Fibroblast of villous mesenchyme (primary cell): ENCODE measurements around the gene SLC1A7. TPM values are rescaled to one million over a fixed set of nuclear protein-coding genes. Genes with fewer than 3 reads are reported as not detected.

Source experiments
- DNase-seq: peaks from one replicate; pipeline ENCODE4 v3.0.0-alpha.2; 2010; ENCODE audit warnings: low read depth
- H3K4me3 ChIP-seq: 2 replicates; pipeline ENCODE4 v1.5.1; 2011; ENCODE audit warnings: low read depth, mild to moderate bottlenecking, low read length
- total RNA-seq: library from RNA; depleted of rRNA; stranded (reverse); fragments of >200 nt; gene quantifications from 2 replicates; pipeline ENCODE4 v1.2.3, GENCODE V29; 2012
- TF ChIP-seq, protein P1 (sequence below): IDR thresholded peaks from 2 replicates; pipeline ENCODE4 v1.5.1; 2012; ENCODE audit warnings: low read depth, mild to moderate bottlenecking, low read length; ENCODE audit not compliant: insufficient read depth

SLC1A7 gene
- total RNA-seq, 1 donor: under 0.01 TPM

DNA sequence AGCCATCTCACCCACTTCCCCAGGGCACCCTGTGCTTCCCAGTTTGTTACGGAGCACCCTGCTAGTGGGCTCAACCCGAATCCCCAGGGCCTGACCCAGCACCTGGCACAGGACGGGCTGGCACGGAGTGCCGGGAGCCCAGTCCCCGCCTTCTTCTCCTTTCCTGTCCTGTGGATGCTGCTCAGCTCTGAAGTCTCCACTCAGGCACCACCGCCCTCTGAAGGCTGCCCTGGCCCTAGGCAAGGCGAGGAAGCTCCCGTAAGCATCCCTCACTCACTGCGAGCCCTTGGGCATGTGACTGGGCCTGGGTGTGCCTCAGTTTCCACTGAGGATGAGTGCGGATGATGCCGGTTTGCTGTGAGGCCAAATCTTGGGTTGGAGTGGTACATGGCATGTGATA, 21.8 kb downstream of the SLC1A7 start:
- H3K4me3 ChIP-seq: no peak overlapping the region
- no peak for DNase-seq
- TF ChIP-seq, protein P1, sequence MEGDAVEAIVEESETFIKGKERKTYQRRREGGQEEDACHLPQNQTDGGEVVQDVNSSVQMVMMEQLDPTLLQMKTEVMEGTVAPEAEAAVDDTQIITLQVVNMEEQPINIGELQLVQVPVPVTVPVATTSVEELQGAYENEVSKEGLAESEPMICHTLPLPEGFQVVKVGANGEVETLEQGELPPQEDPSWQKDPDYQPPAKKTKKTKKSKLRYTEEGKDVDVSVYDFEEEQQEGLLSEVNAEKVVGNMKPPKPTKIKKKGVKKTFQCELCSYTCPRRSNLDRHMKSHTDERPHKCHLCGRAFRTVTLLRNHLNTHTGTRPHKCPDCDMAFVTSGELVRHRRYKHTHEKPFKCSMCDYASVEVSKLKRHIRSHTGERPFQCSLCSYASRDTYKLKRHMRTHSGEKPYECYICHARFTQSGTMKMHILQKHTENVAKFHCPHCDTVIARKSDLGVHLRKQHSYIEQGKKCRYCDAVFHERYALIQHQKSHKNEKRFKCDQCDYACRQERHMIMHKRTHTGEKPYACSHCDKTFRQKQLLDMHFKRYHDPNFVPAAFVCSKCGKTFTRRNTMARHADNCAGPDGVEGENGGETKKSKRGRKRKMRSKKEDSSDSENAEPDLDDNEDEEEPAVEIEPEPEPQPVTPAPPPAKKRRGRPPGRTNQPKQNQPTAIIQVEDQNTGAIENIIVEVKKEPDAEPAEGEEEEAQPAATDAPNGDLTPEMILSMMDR: no peak

DNA sequence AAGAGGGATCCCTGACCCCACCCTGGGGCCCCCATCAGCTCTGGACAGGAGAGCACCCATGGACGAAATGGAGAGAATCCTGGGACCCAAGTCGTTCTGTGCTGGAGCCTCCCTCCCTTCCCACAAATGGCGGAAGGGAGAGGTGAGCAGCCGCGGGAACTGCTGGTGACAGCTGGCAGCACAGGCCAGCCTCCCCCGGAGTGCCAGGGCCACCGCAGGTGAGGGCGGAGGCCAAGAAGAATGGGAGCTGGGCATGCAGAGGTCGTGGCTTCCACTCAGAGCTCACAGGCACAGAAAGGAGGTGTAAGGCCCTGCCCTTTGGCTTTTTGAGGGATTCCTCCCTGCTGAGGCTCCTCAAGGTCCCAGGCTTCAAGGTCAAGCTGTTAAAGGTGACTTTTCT, 24.6 kb downstream of the SLC1A7 start:
- TF ChIP-seq, protein P1: no peak
- no peak for DNase-seq
- H3K4me3 ChIP-seq: no peak overlapping the region

DNA sequence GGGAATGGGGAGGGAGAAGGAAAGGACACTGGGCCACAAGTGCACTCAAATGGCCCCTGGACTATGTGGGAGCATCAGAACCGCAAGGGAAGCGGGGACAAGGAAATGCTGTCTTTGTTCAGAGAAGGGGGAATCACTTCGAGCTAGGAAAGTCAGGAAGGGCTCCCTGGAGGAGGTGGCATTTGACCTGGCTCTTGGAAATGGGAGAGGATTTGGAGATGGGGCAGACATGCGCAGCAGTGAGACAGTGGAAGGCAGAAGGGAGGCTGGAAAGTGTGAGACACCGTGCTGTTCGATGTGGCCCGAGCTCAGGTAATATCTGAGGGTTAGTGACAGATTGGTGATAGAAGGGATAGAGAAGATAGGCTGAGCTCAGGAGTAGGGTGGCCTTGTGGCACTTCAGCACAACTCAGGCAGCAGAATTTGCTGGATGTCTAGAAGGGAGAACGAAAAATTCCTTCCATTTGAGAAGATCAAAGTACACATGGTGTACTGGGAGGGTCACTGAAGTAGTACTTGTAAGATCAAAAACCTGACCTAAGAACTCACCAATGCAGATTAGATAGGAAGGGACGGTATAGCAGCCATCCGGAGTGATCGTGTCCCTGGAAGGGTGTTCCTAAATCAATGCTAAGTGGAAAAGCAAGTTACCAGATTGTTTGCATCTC, 25.4 kb downstream of the SLC1A7 start:
- TF ChIP-seq, protein P1: no peak
- no peak overlapping the region for H3K4me3 ChIP-seq
- DNase-seq: no peak

DNA sequence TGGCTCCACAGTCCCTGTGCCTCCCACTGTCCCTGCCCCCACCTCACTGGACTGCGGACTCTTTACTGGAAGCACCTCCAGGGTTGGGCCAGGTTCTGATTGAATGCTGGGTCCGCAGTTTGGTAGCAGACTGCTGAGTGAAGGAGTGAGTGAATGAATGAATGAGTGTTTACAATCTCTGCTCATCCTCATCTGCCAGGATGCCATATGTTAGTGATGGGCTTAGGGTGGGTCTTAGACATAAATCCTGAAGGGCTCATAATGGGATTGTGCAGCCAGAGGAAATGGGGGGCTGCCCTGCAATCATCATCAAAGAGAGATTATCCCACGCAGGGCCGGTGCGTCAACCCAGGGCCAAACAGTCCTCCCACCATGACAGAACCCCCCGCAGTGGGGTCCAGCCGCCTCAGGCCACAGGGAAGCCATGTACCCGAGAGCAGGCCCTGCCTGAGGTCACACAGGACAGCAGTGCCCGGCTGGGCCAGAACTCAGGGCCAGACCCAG, 26.1 kb downstream of the SLC1A7 start:
- H3K4me3 ChIP-seq: no peak overlapping the region
- DNase-seq: no peak
- TF ChIP-seq, protein P1: no peak

DNA sequence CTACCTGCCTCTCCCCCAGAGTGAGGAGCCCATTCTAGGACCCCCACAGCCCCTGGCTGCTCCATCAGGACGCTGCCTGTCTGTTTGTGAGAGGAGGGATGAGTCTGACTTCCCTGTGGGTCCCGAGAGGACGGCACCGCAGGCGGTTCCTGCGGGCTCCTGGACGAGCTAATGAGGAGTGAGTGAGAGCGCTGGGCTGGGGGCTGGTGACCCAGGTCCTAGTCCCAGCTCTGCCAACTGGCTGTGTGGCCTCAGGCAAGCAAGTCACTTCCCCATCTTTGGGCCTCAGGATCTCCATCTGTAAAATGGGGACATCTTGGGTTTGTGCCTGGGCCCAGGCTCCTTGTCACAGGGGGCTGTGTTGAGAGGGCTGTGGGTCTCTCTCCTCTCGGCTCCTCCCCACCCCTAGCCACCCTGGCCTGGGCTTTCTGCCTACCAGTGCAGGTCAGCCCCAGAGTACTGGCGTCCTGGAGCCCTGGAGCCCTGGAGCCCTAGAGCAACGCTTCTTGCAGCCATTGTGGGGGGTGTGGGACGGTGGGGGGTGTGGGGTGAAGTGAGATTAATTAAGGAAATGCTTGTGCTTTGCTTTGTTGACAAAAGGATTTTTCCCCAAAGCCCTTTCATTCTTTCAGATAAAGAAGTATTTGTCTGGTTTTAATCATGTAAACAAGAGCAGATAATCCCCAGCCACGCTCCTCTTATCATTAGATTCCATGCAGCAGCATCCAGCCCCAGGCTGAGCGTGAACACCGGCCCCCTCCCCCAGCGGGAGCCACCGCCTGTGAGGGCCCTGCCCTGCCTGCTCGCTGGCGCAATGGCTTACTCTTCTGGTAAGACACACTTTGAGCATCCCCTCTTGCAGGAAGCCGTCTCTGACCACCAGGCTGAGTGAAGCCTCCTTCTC, 26.8 kb downstream of the SLC1A7 start:
- no peak overlapping the region for H3K4me3 ChIP-seq
- peak; percentile 99 for DNase-seq
- TF ChIP-seq, protein P1: no peak

DNA sequence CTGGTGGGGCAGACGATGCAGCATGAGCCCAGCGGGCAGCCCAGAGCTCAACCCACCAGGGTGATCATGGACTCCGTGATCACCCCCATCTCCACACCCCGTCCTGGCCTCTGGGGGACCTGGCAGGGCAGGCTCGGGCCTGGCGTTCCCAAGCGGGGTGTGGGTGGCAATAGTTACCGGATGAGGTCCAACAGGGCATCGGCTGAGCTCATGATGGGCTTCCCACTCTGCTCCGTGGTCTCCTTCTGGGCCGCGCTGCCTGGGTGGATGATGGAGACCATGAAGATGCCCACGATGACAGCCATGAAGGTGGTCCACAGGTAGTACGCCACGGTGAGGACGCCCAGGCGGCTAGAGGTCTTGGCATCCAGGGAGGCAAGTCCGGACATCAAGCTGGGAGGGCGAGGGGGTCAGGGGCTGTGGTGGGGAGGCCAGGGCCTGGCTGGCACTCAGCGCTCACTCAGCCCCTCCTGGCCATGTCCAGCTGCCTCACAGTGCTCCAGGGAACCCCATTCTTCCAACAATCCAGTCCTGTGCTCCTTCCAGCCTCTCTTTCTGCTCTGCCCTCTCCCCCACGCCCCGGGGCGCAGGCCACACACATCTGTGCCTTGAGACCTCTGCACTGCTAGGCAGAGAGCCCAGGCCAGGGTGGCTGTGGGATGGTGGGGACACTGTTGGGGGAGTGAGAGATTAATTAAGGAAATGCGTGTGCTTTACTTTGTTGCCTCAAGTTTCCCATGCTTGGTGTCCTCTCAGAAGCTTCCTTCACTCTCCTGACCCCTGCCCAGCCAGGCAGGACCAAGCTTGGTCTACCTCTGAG, 27.6 kb downstream of the SLC1A7 start:
- H3K4me3 ChIP-seq: no peak overlapping the region
- TF ChIP-seq, protein P1: no peak
- no peak for DNase-seq
